ENCODE results near the gene ZBTB40.

The ZBTB40 gene

DNA sequence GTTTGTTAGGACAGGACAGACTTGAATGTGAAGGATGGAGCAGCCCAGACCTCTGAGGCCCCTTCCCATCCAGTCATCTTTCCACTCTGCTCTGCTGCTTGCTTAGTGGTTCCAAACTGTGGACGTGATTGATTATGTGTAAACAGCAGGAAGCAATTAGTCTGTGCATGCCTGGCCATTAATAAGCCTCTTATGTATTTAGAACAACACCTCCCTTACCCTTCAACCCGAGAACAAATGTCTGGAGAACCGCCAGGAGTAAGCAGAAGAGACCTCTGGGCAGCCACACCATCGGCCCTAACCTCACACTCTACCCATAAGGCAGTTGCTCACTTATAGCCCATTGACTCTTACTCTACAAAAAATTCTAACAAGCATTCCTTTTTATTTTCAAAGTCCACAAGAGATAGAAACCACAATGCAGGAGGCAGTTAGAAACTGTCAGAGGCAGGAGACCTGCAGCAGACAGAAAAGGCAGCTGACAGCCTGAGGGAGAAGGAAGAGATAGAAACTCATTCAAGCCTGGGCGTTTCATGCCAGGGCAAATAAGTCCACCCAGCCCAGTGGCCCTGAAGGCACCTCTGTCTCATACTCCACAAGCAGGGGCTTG is 105.8 kb downstream of the ZBTB40 start:
- DNase-seq (ENCODE audit: low read depth in 2 of 2): no peak

DNA sequence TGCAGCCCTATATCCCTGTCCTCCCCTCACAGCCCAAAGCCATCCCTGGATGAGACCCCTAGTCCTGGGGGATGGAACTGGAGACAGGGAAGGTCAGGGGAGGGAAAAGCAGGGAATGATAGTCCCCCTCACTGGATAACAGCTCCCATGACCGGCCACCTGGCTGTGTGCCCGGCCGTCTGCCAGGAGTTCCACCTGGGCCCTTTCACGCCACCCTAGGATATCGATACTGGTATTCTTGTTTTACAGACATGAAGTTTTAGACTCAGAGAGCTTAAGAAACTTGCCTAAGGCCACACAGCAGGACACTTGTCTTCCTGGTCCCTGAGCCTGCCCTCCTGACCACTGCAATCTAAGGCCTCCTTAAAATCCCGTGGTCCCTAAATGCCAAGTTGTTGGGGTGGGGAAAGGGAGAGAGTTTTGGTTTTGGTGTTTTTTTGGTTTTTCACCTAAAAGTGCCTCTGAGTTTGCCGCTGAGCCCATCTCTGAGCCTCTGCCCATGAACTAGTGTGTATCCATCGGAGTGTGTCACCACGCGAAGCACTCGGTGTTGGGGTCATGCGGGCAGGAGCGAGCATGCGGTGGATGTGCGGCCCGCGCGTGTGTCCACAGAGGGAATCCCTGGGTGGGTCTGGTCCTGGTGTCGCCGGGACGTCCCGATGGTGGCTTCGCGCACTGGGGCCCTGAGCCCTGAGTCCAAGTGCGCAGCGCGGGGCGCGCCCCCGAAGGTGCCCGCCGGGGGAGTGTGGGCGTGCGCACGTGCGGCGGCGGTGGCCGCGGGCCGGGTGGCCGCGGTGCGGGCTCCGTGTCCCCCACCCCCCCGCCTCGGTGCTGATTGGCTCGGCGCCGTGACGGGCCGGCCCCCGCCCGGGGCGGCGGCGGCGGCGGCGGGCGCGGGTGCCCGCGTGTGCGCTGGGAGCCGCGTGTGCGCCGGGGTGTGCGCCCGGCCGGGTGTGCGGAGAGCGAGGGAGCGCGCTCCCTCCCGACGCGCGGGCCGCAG is 111.2 kb downstream of the ZBTB40 start, which contains the start of gene EPHA8:
EPHA8 (plus strand) TSS at position 906 of the 1,000 bp plus-strand sequence. CDS start 147 bp downstream, outside the sequence.
- no peak for DNase-seq (ENCODE audit: low read depth in 2 of 2)

DNA sequence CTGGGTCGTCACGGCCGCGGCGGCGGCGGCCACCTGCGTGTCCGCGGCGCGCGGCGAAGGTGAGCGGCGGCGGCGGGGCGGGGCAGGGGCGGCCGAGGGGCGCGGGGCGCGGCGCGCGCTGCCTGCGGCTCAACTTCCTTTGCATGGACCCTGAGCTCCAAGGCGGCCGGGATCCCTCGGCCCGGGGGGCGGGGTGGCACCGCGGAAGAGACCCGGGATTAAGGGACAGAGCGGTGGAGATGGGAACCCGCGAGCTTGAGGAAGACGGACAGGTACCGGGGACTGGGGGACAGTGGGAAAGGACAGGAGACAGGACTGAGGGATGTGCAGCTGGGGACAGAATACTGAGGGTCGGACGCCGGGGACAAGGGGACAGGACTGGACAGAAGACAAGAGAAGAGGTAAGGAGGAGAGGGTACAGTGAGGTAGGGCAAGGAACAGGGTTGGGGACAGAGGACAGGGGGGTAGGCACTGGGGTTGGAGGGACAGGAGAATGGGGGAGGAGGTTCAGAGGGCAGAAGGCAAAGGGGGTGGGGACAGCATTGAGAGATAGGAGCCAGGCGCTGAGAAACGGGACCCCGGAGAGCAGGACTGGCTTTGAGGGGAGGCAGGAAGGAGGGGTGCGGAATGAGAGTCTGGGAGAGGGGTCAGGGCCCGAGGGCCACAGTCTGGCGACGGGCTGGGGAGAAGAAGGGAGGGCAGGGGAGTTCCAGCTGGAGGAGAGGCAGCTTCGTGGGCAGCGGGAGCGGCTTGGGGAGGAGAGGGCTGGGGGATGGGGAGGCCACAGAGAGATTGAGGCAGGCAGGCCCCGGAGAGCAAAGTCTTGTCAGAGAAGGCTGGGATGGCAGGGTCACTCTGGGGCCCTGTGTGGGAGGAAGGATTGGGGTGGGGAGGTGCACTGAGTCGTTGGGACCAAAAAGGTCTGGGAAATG is 112.3 kb downstream of the ZBTB40 start:
- no peak for DNase-seq (ENCODE audit: low read depth in 2 of 2)

DNA sequence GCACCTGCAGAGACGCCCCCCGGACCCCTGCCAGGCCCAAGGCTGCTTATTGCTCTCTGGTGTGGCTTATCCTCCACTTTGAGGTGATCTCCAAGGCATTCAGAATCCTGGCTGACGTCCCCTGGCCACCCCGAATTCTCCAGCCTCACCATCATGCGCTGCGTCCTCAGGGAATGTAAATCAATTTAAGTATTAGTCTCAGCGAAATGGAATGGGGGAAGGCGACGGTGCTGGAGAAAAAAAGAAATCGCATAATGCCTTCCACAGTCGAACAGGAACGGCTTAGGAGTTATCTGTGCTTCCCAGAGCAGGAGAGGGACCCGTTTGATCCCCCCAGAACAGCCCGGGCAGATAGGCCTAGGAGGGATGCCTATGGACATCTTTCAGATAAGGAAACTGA is 114.5 kb downstream of the ZBTB40 start:
- DNase-seq (ENCODE audit: low read depth in 2 of 2): no peak

DNA sequence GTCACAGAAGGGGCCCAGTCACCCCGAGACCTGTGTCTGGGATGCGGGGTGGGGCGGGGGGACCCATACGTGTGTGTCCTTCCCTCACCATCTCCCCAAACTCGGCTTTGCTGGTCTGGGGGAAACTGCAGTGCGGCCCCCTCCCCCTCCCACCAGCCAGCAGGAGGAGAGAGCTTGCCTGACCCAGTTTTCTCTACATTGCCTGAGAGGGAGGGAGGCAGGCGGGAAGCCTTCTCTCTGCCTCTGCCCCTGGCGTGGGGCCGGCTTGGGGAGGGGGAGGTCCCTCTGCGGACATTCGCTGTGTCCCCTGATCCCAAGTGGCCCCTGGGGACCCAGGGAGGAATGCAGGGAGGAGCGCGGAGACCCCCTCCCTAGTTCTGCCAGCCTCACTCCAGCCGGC is 115.5 kb downstream of the ZBTB40 start:
- no peak for DNase-seq (ENCODE audit: low read depth in 2 of 2)

DNA sequence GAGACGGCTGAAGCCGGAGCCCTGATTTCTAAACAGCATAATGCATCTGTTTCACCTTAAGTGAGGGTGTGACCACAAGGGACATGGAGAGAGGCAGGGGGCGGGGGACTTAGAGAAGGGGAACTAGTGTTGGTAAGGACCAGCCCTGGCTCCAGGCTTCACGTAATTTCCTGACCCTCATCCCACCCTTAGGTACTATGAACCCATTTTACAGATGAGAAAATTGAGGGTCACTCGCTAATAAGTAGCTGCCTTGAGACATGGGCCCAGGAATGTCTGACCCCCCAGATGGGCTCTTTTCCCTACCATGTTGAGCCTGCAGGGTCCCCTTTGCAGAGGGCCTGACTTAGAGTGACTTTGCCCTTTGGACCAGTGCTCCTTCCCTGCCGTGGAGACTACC is 116.3 kb downstream of the ZBTB40 start:
- DNase-seq (ENCODE audit: low read depth in 2 of 2): no peak

DNA sequence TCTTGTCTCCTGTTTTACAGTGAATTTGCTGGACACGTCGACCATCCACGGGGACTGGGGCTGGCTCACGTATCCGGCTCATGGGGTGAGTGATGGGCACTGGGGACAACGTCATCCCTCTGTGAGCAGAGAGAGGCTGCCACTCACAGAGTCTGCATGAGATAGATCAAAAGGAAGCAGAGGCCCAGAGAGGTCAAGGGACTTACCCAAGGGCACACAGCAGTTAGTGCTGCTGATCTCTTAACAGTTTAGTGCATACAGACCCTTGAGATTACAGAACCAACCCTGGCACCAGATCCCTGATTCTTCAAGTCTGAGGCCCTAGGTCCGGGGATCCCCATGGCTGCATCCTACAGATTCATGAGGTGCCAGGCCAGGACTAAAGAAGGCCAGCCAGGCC is 117.6 kb downstream of the ZBTB40 start:
- no peak for DNase-seq (ENCODE audit: low read depth in 2 of 2)

DNA sequence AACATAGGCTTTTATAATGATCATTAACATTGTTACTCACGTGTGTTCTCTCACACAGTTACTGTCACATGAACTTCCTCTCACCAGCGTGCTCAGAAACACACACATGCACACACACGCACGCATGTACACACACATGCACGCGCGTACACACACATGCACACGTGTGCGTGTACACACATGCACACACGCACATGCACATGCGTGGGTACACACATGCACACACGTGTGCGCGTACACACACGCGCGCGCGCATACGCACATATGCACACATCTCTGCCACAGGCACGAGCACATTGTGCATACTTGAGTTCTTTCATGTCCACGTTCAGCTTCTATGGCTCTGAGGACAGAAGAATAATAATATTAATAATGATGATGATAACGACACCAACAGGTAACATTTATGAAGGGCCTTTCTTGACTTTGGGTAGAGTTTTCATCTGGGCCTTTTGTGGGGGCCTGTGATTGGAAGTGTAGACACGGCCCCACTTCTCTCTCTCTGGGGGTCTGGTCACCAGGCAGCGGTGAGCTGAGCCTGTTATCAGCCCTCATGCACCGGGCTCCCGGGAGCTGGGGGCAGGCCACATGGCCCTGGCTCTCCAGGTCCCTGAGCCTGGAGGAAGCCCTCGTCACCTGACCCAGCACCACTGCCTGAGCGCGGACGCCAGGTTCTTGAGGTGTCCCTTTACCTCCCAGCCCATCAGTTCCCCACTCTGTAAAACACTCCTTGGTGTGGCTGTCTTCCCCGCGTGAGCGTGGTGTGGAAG is 118.7 kb downstream of the ZBTB40 start:
- DNase-seq (ENCODE audit: low read depth in 2 of 2): no peak

DNA sequence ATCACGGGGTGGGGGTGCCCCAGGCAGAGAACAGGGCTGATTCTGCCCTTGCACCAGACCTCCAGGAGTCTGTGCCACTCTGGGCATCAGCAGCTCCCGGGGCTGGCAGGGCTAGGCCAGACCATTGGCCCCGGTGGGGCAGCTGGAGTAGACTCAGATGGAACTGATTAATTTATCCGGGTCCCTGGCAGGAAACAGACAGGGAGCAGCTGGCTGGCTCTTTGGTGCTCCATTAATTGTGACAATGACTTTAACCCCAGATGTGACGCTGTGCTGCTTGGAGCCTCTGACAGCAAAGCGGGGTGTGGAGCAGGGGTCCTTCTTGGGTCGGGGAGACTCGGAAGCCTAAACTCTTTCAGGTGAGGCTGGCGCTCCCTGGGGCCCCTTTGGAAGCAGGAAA is 121.2 kb downstream of the ZBTB40 start:
- no peak for DNase-seq (ENCODE audit: low read depth in 2 of 2)

DNA sequence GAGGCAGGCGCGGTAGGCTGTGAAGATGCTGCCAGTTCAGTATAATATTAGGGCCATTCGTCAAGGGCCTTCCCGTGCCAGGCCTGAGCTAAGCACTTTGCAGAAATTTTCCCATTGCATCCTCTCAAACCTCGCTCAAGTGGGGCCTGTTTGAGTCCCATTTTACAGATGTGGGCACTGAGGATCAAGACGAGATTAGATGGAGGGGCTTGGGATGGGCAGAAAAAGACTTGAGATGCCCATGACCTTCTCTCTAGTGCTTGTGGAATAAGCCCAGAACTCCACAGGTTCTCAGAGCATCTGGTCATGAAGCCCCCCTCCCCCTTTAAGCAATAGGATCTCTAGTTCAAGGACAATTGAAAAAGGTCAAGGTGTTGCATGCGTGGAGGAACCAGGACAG is 121.6 kb downstream of the ZBTB40 start:
- DNase-seq (ENCODE audit: low read depth in 2 of 2): no peak

DNA sequence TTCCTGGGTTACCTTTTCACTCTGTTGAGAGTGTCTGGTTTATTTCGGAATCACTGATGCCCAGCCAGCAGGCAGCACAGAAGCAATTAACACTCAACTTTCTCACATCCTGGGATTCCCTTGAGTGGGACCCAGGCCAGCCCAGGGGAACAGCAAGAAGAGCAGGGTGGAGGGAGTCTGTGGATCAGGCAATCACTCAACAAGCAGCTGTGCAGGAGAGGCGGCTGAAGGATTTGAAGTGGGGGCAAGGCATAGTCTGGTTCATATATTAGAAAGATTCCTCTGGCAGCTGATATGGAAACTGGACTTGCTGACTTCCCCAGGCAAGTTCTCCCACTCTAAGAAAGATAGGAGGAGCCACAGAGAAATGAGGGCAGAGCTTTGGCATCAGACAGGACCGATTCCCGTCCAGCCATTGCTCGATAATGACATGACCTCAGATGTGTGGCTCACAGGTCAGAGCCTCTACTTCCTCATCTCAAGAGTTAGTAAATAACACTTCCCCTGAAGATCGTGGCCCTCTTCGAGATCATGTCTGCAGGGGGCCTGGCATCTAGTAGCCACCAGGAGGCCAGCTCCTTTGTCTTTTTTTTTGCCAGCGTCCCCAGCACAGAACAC is 124.0 kb downstream of the ZBTB40 start:
- DNase-seq (ENCODE audit: low read depth in 2 of 2): no peak

DNA sequence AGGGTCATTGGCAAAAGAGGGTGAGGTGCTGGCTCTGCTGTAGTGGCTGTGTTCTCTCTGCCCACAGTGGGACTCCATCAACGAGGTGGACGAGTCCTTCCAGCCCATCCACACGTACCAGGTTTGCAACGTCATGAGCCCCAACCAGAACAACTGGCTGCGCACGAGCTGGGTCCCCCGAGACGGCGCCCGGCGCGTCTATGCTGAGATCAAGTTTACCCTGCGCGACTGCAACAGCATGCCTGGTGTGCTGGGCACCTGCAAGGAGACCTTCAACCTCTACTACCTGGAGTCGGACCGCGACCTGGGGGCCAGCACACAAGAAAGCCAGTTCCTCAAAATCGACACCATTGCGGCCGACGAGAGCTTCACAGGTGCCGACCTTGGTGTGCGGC is 124.5 kb downstream of the ZBTB40 start:
- DNase-seq (ENCODE audit: low read depth in 2 of 2): no peak

DNA sequence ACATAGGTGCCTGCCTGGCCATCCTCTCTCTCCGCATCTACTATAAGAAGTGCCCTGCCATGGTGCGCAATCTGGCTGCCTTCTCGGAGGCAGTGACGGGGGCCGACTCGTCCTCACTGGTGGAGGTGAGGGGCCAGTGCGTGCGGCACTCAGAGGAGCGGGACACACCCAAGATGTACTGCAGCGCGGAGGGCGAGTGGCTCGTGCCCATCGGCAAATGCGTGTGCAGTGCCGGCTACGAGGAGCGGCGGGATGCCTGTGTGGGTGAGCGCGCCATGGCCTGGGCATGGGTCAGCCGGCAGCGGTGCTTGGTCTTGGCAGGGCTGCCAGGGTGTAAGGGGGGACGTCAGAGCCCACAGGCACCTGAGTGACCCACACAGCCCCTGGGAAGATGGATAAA is 125.0 kb downstream of the ZBTB40 start:
- no peak for DNase-seq (ENCODE audit: low read depth in 2 of 2)

DNA sequence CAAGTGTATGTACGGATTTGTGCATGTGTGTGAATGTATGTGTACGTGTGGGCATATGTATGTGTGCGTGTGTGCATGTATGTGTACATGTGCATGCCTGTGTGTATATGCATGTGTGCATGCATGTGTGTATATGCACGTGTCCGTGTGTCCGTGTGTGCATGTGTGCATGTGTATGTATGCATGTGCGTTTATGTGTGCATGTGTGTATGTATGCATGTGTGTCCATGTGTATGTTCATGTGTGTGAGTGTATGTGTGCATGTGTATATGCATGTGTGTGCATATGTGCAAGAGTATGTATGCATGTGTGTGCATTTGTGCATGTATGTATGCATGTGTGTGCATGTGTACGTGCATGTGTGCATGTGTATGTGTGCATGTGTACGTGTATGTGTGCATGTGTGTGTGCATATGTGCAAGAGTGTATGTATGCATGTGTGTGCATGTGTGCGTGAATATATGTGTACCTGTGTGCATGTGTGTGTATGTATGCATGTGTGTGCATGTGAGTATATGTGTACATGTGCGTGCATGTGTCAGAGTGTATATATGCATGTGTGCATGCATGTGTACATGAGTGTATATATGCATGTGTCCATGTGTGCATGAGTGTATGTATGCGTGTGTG is 127.2 kb downstream of the ZBTB40 start:
- no peak for DNase-seq (ENCODE audit: low read depth in 2 of 2)

DNA sequence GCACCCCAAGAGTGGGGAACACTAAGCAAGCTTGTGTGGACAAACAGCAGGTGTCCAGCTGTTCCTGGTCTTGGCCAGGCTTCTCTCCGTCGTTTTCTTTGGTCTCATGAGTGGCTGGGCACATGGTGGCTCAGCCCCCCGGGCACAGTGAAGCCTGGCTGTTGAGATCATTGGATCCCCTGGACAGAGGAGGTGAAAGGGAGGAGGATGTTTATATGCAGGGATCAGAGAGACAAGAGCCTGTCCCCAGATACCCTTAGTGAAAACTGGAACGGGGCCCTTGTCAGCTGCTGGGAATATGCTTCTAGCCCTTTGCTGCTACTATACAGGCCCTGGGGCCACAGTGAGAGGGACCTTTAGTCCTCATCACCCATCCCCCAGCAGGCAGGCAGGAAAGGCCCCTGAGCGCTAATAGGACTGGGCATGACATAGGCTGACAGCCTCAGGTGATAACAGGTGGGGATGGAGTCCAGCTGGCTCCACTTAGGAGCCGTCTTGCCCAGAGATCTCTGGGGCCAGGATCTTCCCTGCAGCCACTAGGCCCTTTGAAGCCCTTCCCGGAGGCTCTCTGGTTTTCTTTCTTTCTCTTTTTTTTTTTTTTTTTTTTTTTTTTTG is 128.0 kb downstream of the ZBTB40 start:
- DNase-seq (ENCODE audit: low read depth in 2 of 2): no peak

All from stimulated activated CD4-positive, alpha-beta T cell treated with anti-CD3 and anti-CD28 coated beads, Interleukin-1b, Interleukin-23, amount 100 ng/mL, for 4 hours (primary cell).